B cell (primary cell): ENCODE data around the gene LILRB3.

ENCODE experiments used
- EZH2 ChIP-seq: IDR thresholded peaks from 2 replicates; pipeline ENCODE4 v1.6.1; 2012; ENCODE audit warnings: borderline replicate concordance, low read depth, mild to moderate bottlenecking, moderate library complexity, low read length; ENCODE audit not compliant: insufficient read depth, poor library complexity, severe bottlenecking
- TF ChIP-seq, protein P1 (sequence below): fragments of 200-600 bp; IDR thresholded peaks from one replicate; pipeline ENCODE4 v1.8.0; 2022; ENCODE audit warnings: antibody characterized with exemption, mild to moderate bottlenecking

DNA sequence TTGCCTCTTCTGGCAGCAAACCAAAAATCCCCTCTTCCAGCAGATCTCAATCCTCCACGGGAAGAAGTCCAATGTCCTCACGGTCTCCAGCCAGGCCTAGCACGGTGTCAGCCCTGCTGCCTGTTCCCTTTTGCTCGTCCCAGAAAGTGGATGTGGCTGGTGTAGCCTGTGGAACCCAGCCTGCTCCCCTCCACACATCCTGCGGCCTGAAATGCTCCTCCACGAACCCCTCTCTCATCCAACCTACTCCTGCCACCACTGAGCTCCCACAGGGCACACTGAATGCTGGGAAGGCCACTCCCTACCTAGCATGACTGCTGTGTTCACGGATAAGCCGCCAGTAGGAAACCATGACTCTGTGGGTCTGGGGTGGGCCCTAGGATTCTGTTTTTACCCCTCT lies 36.5 kb downstream of the LILRB3 start:
- TF ChIP-seq, protein P1, sequence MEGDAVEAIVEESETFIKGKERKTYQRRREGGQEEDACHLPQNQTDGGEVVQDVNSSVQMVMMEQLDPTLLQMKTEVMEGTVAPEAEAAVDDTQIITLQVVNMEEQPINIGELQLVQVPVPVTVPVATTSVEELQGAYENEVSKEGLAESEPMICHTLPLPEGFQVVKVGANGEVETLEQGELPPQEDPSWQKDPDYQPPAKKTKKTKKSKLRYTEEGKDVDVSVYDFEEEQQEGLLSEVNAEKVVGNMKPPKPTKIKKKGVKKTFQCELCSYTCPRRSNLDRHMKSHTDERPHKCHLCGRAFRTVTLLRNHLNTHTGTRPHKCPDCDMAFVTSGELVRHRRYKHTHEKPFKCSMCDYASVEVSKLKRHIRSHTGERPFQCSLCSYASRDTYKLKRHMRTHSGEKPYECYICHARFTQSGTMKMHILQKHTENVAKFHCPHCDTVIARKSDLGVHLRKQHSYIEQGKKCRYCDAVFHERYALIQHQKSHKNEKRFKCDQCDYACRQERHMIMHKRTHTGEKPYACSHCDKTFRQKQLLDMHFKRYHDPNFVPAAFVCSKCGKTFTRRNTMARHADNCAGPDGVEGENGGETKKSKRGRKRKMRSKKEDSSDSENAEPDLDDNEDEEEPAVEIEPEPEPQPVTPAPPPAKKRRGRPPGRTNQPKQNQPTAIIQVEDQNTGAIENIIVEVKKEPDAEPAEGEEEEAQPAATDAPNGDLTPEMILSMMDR, result no peak
- no peak for TF ChIP-seq EZH2
